ENCODE measurements around the gene ABHD17B. TPM values are rescaled to one million over a fixed set of nuclear protein-coding genes. Genes with fewer than 3 reads are reported as not detected.

Gene ABHD17B
- total RNA-seq, 1 experiment from 2014 or later = 11.6 TPM

GRCh38 chr9:71886541-71886940 is 24.5 kb downstream of the ABHD17B start:
- intact Hi-C loops (cut with micrococcal nuclease) = no loop called here
- ATAC-seq (no peak), DNase-seq (no peak)
- Histone ChIP-seq H3F3A (ENCODE audit: low read length, unreplicated experiment) (no peaks in the 10 kb centered on the region), H3K4me2 (ENCODE audit: low read length) (no peak overlapping the region), H3K79me2 (ENCODE audit: low read length) (peaks cover 67% of the 10 kb centered on the region), H3K27me3 (ENCODE audit: low read length) (no peaks in the 10 kb centered on the region), H3K27ac (ENCODE audit: low read length) (no peak overlapping the region), H3K9ac (ENCODE audit: low read length) (no peak overlapping the region), H2AFZ (ENCODE audit: low read length) (no peak overlapping the region), H3K4me3 (ENCODE audit: low read length) (no peak overlapping the region), H3K36me3 (ENCODE audit: low read depth, low read length) (no peaks in the 10 kb centered on the region; the same call in 1 of the 2 replicates), H3K9me3 (ENCODE audit: low read length) (no peaks in the 10 kb centered on the region), H4K20me1 (ENCODE audit: low read length) (0 out of 2 replicates have a peak, but pooled peaks cover 5% of the 10 kb centered on the region), H3K9me2 (replicated peaks; ENCODE audit: low read length) (no peaks in the 10 kb centered on the region), H3K4me1 (ENCODE audit: insufficient read depth, low read length) (no peaks in the 10 kb centered on the region)
- ChIA-PET CTCF (no interaction called here), POLR2A (ENCODE audit: unreplicated experiment) (no interaction called here)
- no peak for TF ChIP-seq EZH2 (IDR thresholded peaks at IDR 0.05; ENCODE audit: low read length, unreplicated experiment)
- no peak for TF ChIP-seq EZH2phosphoT487 (IDR thresholded peaks at IDR 0.05; ENCODE audit: borderline replicate concordance, low read length)
- no peak for TF ChIP-seq CTCF (conservative IDR thresholded peaks at IDR 0.05; ENCODE audit: low read depth, low read length)
- BruUV-seq (replicated peaks) = no TSS peak

- no peak for TF ChIP-seq CTCF (conservative IDR thresholded peaks at IDR 0.05; ENCODE audit: low read depth, low read length)
- DNase-seq (no peak), ATAC-seq (no peak)
- no peaks in the 10 kb centered on the region for H3K9me2 ChIP-seq (replicated peaks; ENCODE audit: low read length)
- no peak overlapping the region for H3K9ac ChIP-seq (ENCODE audit: low read length)
- CTCF ChIA-PET = no interaction called here
- no peak overlapping the region for H3K4me2 ChIP-seq (ENCODE audit: low read length)
- H3K9me3 ChIP-seq (ENCODE audit: low read length) = no peaks in the 10 kb centered on the region
- intact Hi-C loops (cut with micrococcal nuclease) = no loop called here
- peaks cover 68% of the 10 kb centered on the region for H3K79me2 ChIP-seq (ENCODE audit: low read length)
- H3K4me3 ChIP-seq (ENCODE audit: low read length) = no peak overlapping the region
- no peaks in the 10 kb centered on the region; the same call in 1 of the 2 replicates for H3K36me3 ChIP-seq (ENCODE audit: low read depth, low read length)
- no TSS peak for BruUV-seq (replicated peaks)
- 0 out of 2 replicates have a peak, but pooled peaks cover 5% of the 10 kb centered on the region for H4K20me1 ChIP-seq (ENCODE audit: low read length)
- H3F3A ChIP-seq (ENCODE audit: low read length, unreplicated experiment) = no peaks in the 10 kb centered on the region
- H3K4me1 ChIP-seq (ENCODE audit: insufficient read depth, low read length) = no peaks in the 10 kb centered on the region
- no peaks in the 10 kb centered on the region for H3K27me3 ChIP-seq (ENCODE audit: low read length)
- H3K27ac ChIP-seq (ENCODE audit: low read length) = no peak overlapping the region
- H2AFZ ChIP-seq (ENCODE audit: low read length) = no peak overlapping the region
- POLR2A ChIA-PET (ENCODE audit: unreplicated experiment) = no interaction called here
Measured at GRCh38 chr9:71886015-71886414, 25.0 kb downstream of the ABHD17B start.

- H3K9me2 ChIP-seq (replicated peaks; ENCODE audit: low read length) = no peaks in the 10 kb centered on the region
- no peak for DNase-seq
- no peak for ATAC-seq
- no peak overlapping the region for H3K4me3 ChIP-seq (ENCODE audit: low read length)
- H3K4me1 ChIP-seq (ENCODE audit: insufficient read depth, low read length) = no peaks in the 10 kb centered on the region
- H3K9ac ChIP-seq (ENCODE audit: low read length) = no peak overlapping the region
- no peaks in the 10 kb centered on the region for H3K27me3 ChIP-seq (ENCODE audit: low read length)
- intact Hi-C loops (cut with micrococcal nuclease) = no loop called here
- ChIA-PET POLR2A (ENCODE audit: unreplicated experiment) (no interaction called here), CTCF (no interaction called here)
- no peak overlapping the region for H3K27ac ChIP-seq (ENCODE audit: low read length)
- no peak for TF ChIP-seq CTCF (conservative IDR thresholded peaks at IDR 0.05; ENCODE audit: low read depth, low read length)
- TF ChIP-seq EZH2phosphoT487 (IDR thresholded peaks at IDR 0.05; ENCODE audit: borderline replicate concordance, low read length) = no peak
- no peak for TF ChIP-seq EZH2 (IDR thresholded peaks at IDR 0.05; ENCODE audit: low read length, unreplicated experiment)
- H3K79me2 ChIP-seq (ENCODE audit: low read length) = peaks cover 66% of the 10 kb centered on the region
- BruUV-seq (replicated peaks) = no TSS peak
- no peaks in the 10 kb centered on the region for H3F3A ChIP-seq (ENCODE audit: low read length, unreplicated experiment)
- no peak overlapping the region for H3K4me2 ChIP-seq (ENCODE audit: low read length)
- 0 out of 2 replicates have a peak, but pooled peaks cover 5% of the 10 kb centered on the region for H4K20me1 ChIP-seq (ENCODE audit: low read length)
- H3K36me3 ChIP-seq (ENCODE audit: low read depth, low read length) = no peaks in the 10 kb centered on the region; the same call in 1 of the 2 replicates
- H2AFZ ChIP-seq (ENCODE audit: low read length) = no peak overlapping the region
- no peaks in the 10 kb centered on the region for H3K9me3 ChIP-seq (ENCODE audit: low read length)
Measured at GRCh38 chr9:71885467-71885866, 25.5 kb downstream of the ABHD17B start.
